Stomach (tissue), 4 donors: ENCODE data around the gene INSYN2B.

Experiments
- CTCF ChIP-seq, 7 experiments: fragments of 450-650 bp in 4 of 7; fragments of 200-600 bp in 3 of 7; sonication (generic) in 3 of 7; IDR thresholded peaks; one replicate each; pipeline ENCODE4 v1.5.1; 2016 to 2019; ENCODE audit warnings: antibody characterized with exemption in 7 of 7, control low read depth in 2 of 7, mild to moderate bottlenecking in 1 of 7
- EP300 ChIP-seq: sonication (generic); formaldehyde crosslinking; IDR thresholded peaks from one replicate; pipeline ENCODE4 v1.6.1; 2017; ENCODE audit warnings: antibody characterized with exemption
- POLR2A ChIP-seq, 4 donors: fragments of 450-650 bp; IDR thresholded peaks; one replicate each; pipeline ENCODE4 v1.6.1; 2016; ENCODE audit warnings: antibody characterized with exemption in 4 of 4, control low read depth in 2 of 4, mild to moderate bottlenecking in 1 of 4, moderate library complexity in 1 of 4
- POLR2AphosphoS5 ChIP-seq, 3 donors: sonication (generic); formaldehyde crosslinking; IDR thresholded peaks; one replicate each; pipeline ENCODE4 v1.6.1; 2016; ENCODE audit warnings: antibody characterized with exemption in 3 of 3

- TF ChIP-seq CTCF (IDR thresholded peaks at IDR 0.05), result no peak
- TF ChIP-seq EP300, result no peak
- TF ChIP-seq POLR2AphosphoS5 (IDR thresholded peaks at IDR 0.05), result no peak
- no peak for TF ChIP-seq POLR2A (IDR thresholded peaks at IDR 0.05)
These were observed 58.3 kb downstream of the INSYN2B start for GRCh38 chr5:169921949-169922348.
